Stimulated activated CD4-positive, alpha-beta T cell treated with anti-CD3 and anti-CD28 coated beads, Interleukin-15, amount 100 ng/mL, for 1 hour (primary cell): ENCODE results near the gene ZNF627.
A peak's percentile ranks its signal among the peaks of the same experiment; 100 is the strongest.
"Not testable (repeated sequence)": the region's sequence is repeated elsewhere in the genome, so short reads cannot be mapped to it uniquely, and the experiment has no call there.

Experiments
- DNase-seq, 2 donors: peaks; one replicate each; pipeline ENCODE4 v3.0.0-alpha.2; 2020; ENCODE audit warnings: low read depth in 1 of 2, low spot score in 1 of 2

ZNF627 gene

DNA sequence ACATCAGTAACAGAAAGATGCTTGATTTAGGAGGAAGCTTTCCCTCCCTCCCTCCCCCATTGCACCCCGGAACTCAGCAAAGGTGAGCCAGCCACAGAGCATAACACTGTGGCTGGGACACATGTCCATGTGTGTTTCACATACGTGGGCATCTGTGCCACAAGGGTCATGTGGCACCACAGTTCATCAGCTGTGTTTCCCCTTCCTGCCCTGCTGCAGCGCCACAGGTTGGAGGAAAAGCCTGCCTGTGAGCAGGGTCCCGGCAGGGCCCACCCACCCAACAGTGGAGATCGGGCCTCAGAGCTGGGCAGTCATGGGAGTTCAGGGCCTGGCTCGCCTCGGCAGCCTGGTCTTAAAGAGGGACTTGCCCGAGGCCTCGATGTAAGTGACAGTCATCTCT, 22.6 kb upstream of the ZNF627 start:
- DNase-seq: no peak

DNA sequence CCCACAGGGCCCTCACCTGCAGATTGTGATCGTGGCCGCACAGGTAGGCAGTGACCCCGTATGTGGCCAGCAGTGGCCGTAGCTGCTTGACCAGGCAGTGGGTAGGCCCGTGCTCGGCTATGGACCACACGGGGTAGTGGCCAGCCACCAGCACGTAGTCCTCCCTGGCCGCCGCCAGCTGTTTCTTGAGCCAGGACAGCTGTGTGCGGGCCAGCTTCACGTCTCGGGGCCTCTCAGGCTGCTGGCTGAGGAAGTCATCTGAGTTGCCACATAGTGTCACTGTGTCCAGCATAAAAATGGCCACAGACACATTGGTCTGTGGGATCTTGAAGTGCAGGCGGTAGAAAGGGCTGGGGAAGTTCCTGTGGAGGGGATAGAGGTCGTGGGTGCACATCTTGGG, 21.1 kb upstream of the ZNF627 start:
- no peak for DNase-seq

DNA sequence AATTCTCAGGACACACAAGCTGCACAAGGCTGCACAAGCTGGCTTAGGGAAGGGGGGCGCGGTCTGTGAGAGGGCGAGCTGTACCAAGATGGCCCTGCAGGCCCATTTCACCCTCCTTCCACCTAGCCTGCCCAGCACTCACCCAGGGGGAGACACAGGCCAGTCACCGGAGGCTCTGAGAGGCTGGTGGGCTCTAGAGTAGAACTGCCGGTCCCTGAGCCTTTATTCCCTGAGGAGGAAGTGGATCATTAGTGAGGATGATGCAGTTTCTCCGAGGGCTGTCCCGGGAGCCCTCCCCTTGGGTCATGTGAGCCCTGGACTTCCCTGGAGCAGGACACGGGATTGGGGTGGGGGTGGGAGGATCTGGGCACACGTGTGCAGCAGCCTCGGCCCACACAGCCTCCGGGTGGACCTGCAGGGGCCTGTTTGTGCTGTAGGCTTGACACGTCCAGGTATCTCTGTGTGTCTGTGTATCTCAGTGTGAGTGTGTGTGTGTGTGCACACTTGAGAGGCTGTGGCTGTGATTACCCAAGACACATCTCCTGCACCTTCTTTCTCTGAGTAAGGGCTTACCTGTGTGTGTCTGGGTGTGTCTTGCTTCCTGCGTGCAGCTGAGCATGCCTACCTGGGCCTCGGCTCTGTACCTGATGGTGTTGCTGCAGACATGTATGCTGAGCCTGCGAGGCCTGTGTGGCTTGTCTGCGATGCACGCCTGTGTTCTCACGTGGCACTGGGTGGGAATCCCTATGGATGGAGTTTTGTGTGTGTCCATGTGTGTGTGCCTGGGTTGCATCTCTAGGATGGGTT, 19.6 kb upstream of the ZNF627 start, which contains the start of gene ACP5:
ACP5 (minus strand) TSS at position 195 of the 807 bp plus-strand sequence. CDS start 328 bp downstream, outside the sequence.
- no peak for DNase-seq

DNA sequence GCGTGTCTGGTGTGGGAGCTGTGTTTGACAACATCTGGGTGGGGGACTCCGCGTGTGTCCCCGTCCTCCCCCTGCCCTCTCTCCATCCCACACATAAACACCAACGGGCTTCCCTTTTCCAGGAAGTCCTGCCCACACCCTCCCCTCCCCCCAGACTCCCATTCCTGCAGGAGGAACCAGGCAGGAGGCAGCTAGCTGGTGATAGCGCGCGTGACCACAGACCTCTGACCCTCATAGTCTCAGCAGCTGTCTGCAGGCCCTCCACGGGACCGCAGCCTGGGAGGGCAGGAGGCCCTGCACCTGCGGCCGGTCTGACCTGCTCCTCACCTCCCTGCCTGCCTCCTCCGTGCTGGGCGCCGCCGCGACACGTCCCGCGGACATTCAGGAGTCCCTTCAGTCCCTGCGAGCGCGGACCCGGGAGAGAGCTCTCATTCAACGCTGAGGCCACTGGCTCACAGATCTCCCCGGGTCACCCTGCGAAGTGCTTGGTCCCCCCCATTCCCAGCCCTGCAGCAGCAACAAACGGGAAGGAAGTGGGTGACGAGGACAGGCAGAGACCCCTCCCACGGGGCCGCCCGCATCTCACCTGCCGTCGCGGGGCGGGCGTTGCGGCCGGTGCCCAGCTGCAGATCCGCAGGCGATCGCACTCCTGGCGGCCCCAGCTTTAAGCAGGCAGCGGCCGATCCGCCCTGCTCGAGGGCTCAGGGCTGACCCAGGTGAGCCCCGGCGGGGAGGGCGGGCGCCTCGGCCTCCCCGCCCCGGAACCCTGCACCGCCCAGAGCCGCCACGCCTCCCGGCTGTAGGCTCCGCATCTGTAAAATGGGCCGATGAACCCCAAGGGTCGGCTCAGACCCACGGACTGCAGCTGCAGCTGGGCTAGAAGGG, 18.8 kb upstream of the ZNF627 start:
- DNase-seq: peak in 1 of 2 donors; percentile 20

DNA sequence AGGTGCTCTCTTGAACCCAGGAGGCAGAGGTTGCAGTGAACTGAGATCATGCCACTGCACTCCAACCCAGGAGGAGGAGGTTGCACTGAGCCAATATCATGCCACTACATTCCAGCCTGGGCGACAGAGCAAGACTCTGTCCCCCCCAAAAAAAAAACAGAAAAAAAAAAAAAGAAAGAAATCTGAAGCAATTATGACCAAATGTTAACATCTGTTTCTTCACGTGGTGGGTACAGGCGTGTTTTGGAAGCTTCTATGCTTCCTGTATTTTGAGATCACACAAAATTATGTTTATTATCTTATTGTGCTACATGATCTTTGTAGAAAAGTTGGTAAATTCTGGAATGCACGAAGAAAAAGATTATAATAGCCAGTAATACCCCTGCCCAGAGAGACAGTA, 17.2 kb upstream of the ZNF627 start:
- no peak for DNase-seq

DNA sequence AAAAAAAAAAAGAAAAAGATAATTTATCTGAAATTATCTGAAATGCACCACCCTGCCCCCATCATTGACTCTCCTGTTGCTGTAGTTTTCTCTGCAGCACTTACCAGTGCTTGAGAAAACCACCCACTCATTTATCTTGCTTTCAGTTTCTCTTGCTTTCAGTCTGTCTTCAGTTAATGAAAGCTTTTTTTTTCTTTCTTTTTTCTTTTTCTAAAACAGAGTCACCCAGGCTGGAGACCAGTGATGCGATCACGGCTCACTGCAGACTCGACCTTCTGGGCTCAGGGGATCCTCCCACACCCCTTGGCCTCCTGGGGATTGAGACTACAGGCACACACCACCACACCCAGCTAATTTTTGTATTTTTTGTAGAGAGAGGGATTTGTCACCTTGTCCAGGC, 15.5 kb upstream of the ZNF627 start:
- peak in 1 of 2 donors; percentile 28 for DNase-seq

DNA sequence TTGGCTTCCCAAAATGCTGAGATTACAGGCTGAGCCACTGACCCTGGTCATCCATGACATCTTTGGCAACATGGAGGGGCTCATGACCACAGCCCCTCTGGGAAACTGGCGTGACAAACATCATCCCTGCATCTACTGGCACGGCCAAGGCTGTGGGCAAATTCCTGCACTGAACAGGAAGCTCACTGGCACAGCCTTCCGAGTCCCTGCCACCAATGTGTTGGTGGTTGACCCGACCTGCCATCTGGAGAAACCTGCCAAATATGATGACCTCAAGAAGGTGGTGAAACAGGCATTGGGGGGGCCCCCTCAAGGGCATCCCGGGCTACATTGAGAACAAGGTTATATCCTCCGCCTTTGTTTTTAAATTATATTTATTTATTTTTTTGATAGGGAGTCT, 11.0 kb upstream of the ZNF627 start:
- no peak for DNase-seq

DNA sequence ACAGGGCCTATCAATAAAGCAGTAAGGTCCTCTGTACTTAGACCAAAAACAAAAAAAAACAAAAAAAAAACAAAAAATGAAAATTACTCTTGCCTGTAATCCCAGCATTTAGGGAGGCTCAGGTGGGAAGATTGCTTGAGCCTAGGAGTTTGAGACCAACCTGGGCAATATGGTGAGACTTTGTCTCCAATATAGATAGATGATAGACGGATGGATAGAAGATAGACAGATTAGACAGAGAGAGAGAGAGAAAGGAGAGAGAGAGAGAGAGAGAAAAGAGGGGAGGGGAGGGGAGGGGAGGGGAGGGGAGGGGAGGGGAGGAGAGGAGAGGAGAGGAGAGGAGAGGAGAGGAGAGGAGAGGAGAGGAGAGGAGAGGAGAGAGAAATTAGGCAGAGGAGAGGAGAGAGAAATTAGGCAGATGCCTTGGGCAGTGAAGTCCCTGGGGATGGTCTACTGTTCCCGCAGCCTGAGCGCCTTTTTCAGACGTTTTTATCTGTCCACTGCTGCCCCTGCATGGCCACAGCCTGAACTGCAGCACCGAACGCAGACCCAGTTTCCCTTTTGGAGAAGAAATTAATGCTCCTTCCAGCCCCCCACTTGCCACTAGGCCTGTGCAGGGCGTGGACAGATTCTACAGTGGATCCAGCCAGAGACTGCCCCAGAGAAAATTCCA, 9.8 kb upstream of the ZNF627 start:
- peak; percentile 48 to 67 for DNase-seq

DNA sequence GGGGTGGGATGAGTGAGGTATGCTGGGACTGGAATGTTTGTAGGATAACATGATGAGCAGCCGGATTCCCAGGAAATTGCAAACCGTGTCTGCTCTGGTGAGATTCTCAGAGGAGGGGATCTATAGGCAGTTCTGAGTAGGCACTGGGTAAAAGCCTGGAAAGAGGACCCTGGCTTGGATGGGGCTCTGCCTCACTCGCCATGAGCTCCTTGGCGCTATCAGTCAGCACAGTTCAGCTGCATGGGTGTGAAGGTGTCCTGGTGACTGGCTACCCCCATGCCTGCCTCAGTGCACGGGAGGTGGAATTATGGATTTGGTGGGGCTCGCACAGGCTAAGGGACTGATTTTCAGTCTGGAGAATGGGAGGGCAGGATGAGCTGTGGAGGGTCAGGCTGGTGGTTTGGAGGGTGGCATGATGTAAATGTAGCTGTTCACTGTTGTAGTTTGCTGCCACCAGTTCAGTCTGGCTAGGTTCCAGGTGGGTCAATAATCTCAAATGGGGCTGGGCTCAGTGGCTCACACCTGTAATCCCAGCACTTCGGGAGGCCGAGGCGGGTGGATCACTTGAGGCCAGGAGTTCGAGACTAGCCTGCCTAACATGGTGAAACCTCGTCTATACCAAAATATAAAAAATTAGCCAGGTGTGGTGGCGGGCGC, 9.2 kb upstream of the ZNF627 start:
- no peak for DNase-seq

DNA sequence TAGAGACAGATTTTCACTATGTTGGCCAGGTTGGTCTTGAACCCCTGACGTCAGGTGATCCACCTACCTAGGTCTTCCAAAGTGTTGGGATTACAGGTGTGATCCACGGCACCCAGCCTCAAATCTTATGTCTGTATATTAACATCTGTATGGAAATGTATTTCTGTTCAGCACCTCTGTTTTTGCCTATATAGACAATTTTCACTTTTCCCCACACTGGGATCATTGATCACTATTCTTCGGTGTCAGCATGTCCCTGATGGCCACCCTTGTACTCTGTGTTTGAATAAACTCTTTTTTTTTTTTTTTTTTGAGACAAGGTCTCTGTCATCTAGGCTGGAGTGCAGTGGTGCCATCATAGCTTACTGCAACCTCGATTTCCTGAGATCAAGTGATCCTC, 3.2 kb upstream of the ZNF627 start:
- no peak for DNase-seq

DNA sequence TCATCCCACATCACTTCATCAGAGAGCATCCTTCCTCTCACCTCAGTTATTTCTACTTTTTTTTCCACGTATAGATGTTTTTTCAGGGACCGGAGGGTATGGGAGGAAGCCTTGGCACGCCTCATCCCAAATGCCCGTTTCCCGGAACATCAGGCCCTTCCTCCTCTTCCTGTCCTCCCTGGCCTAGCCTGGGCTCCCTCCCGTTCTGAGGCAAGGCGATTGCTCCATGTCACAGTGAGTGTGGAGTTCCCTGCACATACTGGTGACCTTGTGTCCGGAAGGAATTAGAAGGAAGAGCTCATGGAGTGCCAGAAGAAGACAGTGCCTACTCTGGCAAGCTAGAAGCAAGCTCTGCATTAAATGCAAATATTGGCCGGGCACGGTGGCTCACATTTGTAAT, 1.1 kb upstream of the ZNF627 start:
- DNase-seq: no peak

DNA sequence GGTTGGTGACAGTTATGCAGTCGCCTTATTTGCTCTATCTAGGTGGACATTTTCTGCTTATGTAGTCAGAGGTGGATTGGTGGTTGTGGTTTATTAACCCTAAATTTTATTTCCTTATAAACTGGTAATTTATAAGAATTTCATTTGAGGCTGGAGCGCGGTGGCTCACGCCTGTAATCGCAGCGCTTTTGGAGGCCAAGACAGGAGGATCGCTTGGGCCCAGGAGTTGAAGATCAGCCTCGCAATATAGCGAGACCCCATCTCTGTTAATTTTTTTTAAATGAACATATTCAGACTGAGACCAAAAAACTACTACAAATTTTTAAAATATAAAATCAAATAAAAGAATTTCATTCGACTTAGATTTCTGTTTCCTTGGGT, 810 bp downstream of the ZNF627 start:
- DNase-seq: no peak

DNA sequence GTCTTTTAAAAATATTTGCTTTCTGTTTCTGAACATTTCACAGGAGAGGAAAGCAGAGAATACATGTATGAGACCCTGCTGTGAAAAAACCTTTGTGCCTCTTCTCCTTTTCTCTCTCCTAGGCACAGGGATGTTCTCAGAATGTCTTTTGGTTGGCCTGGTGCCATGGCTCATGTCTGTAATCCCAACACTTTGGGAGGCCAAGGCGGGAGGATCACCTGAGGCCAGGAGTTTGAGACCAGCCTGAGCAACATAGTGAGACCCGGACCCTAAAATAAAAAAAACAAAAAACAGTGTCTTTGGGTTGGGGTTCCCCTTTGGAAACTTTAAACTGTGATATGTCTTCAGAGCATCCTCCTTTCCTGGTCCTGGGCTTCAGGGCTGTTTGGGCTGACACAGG, 1.5 kb downstream of the ZNF627 start:
- DNase-seq: no peak

DNA sequence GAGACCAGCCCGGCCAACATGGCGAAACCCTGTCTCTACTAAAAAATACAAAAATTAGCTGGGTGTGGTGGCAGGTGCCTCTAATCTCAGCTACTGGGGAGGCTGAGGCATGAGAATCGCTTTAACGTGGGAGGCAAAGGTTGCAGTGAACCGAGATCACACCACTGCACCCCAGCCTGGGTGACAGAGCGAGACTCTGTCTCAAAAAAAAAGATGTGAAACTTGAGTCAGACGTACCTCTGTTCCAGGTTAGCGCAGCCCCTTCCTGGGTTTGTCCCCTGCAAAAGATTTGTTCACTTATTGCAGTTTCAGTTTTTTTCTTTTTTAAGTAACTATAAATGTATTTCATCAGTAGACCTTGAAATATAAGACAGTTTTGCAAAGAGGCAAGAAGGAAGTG, 2.4 kb downstream of the ZNF627 start:
- DNase-seq: not testable (repeated sequence)

DNA sequence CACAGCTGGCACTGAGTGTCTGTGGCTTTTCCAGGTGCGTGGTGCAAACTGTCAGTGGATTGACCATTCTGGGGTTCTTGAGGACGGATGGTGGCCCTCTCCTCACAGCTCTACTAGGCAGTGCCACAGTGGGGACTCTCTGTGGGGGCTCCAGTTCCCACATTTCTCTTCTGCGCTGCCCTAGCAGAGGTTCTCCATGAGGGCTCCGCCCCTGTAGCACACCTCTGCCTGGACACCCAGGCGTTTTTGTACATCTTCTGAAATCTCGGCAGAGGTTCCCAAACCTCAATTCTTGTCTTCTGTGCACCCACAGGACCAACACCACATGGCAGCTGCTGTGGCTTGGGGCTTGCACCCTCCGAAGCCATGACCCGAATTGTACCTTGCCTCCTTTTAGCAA, 9.2 kb downstream of the ZNF627 start:
- no peak for DNase-seq

DNA sequence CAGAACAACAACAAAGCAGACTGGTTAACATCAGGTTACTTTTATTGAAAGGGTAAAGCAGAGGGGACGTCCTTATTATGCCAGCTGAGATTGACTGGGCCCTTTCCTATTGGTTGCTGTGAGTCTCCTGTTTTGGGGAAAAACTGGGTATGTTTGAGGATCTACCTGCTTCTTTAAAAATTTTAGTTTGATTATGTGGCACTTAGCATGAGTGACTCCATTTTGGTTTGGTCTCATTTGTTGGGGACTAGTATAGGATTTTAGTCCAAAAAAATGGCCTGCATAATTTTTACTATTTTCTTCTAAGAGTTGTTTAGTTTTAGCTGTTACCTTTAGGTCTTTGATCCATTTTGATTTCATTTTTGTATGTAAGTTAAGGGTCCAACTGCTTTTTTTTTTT, 14.4 kb downstream of the ZNF627 start:
- DNase-seq: no peak

DNA sequence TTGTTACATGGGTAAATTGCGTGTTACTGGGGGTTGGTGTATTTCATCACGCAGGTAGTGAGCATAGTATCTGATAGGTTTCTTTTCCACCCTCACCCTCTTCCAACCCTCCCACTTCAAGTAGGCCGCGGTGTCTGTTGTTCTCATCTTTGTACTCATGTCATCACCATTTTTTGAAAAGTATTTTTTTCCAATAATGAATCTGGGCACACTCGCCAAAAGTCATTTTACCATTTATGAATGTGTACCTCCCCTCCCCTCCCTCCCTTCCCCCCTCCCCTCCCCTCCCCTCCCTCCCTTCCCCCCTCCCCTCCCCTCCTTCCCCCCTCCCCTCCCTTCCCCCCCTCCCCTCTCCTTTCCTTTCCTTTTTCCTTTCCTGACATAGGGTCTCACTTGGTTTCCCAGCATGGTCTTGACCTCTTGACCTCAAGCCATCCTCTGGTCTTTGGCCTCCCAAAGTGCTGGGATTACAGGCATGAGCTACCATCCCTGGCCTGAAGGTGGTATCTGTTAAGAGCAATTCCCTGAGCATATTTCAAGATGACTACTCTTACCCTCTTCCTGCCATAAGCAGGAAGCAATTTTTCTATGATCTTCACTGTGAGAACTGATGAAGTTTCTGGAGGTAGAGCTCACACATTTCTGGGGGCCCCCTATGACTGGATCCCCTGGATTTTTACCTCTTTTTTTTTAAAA, 15.7 kb downstream of the ZNF627 start:
- no peak for DNase-seq

DNA sequence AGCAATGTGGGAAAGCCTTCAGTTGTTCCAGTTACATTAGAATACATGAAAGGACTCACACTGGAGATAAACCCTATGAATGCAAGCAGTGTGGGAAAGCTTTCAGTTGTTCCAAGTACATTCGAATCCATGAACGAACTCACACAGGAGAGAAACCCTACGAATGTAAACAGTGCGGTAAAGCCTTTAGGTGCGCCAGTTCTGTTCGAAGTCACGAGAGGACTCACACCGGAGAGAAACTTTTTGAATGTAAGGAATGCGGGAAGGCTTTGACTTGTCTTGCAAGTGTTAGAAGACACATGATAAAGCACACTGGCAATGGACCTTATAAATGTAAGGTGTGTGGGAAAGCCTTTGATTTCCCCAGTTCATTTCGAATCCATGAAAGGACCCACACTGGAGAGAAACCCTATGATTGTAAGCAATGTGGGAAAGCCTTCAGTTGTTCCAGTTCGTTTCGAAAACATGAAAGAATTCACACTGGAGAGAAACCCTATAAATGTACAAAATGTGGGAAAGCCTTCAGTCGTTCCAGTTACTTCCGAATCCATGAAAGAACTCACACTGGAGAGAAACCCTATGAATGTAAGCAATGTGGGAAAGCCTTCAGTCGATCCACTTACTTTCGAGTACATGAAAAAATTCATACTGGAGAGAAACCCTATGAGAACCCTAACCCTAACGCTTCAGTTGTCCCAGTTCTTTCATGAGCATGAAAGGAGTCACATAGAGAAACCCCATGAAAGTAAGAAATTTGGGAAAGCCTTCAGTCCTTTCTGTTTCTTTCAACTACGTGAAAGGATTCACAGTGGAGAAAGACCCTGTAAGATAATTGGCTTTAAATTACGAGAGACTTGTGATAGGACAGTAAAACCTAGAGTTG, 20.1 kb downstream of the ZNF627 start:
- DNase-seq: no peak

DNA sequence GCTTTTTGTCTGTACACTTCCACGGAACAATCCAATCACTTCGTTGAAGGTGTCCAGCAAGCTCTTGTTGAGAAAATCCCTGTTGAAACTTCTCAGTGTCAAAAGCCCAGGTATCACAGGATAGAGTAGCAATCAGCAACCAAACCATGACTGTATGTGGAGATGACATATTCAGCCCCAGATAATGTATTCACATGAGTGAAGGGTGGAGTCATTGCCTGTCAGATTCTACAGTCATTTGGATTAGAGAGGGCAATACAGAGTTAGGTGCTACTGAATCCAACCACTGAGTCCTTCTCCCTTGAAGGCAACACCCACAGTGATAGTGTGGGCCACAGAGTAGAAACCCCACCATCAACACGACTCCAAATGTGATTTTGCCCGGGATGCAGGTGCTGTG, 23.3 kb downstream of the ZNF627 start:
- no peak for DNase-seq

DNA sequence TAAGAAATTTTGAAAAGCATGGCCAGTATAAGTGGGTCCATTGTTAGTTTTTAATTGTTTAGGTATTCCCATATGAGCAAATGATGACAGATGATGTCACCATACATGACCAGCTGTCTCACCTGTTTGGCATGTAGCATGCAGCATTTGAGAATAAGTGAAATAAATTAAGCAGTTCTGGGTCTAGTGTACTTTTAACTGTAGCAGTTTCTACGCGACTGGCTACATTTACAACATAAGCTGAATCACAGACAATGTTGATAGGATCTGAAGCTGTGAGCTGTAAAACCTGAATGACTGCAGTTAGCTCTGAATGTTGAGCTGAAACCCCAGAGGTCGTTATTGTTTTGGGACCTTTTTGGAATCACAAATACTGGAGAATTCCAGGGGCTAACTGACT, 25.1 kb downstream of the ZNF627 start:
- DNase-seq: not testable (repeated sequence)
